C4-2B (cell line): Measurements from ENCODE around the gene HES1.

Source experiments
- CTCF ChIP-seq: fragments of 450-650 bp; conservative IDR thresholded peaks from 2 replicates; pipeline ENCODE4 v1.5.1; 2017; ENCODE audit warnings: mild to moderate bottlenecking
- ZFX ChIP-seq: fragments of 450-650 bp; IDR thresholded peaks from 2 replicates; pipeline ENCODE4 v1.6.1; 2017

- TF ChIP-seq CTCF: no peak
- TF ChIP-seq ZFX: no peak
These were observed 35.0 kb upstream of the HES1 start for GRCh38 chr3:194100856-194101390.
